ELR (cell line): ENCODE measurements around the gene AGAP4.
"Not testable (repeated sequence)": the region's sequence is repeated elsewhere in the genome, so short reads cannot be mapped to it uniquely, and the experiment has no call there.

Experiments
- DNase-seq: peaks from one replicate; pipeline ENCODE4 v3.0.0-alpha.2; 2015; ENCODE audit warnings: low read depth

Gene AGAP4

GRCh38 chr10:45790694-45791426 is 56.4 kb downstream of the AGAP4 start:
- DNase-seq = peak; percentile 69

DNA sequence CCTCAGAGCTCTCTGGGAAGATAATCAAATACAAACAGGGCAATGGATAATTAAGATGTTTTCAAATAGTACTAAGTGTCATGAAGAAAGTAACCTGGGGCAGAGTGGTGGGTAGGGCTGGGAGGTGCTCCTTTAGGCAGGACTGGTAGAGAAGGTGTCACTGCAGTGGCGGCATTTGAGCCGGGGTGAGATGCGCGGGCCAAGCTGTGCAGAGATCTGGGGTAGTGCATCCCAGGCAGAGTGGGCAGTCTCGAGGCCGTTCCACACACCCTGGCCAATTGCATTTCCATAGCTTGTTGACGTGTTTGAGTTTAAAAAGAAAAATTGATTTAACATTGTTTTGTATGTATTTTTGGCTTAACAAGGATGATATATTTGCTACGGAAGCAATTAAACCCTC is 57.3 kb downstream of the AGAP4 start:
- not testable (repeated sequence) for DNase-seq

DNA sequence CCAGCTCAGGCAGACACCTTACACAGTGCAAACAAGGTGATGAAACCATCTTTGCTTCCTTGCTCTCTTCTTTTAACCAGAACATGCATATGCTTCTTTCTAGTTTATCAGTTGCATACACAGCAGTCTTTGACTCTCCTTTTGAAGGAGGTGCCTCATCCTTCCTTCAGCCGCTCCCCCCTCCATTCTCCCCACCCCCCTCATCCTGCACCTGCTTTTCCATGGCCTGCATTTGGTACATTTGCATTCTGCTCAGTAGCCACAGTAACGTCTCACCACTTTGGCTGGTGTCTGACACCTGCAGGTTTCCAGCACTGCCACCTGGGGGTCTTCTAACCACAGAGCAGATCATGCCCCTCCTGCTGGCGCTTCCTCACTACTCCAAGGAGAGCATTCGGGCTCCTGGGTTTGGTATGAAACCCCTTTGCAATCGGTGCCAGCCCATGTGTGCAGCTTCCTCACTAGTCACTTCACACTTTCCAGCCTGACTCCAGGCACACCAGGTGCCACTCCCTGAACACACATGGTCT is 60.0 kb downstream of the AGAP4 start:
- DNase-seq = not testable (repeated sequence)

- DNase-seq = not testable (repeated sequence)
Measured at GRCh38 chr10:45786217-45786616, 61.1 kb downstream of the AGAP4 start.
